GM18511 (cell line): ENCODE results near the gene MATN3.
A peak's percentile ranks its signal among the peaks of the same experiment; 100 is the strongest.

Experiments used
- ATAC-seq: cut with Tn5 transposase; IDR thresholded peaks from one replicate; pipeline ENCODE4 v1.9.1; 2021; ENCODE audit warnings: mild to moderate bottlenecking, moderate library complexity; ENCODE audit not compliant: unreplicated experiment

Gene MATN3

GRCh38 chr2:20040489-20041172 is 28.2 kb upstream of the MATN3 start:
- no peak for ATAC-seq

DNA sequence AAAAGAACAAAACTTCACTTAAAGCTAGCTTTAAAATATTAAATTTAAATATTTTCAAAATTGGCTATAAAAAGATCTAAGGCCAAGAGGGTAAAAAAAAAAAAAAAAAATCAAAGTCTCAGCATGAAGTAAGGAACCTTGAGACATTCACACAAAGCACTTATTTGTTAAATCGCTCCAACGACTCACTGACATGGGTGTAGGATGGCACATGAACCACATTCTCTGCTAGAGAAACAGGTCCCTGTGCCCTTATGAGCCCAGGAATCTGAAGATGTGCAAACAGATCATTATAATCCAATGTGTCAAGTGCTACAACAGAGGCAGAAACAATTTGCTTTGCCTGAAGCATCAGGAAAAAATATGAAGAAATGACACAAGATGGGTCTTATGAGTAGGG is 25.2 kb upstream of the MATN3 start:
- no peak for ATAC-seq

- no peak for ATAC-seq
These were observed 23.6 kb upstream of the MATN3 start for GRCh38 chr2:20035955-20036666.

DNA sequence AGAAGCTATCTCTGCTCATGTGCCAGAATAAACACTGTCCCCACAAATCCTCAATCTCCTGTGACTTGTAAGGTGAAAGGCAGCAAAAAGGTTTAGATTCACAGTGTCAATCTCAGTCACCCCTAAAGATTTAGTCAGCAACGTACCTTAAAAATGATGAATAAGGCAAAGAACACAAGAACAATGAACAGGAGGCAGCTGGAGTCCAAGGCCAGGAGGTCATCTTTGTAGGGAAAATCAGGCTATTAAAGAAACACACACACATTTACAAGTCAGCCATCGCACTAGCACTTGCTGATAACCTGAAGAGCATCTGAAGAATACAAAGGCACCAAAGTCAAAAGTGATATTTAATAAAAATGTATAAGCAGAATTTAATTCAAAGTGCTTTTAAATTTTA is 22.4 kb upstream of the MATN3 start:
- ATAC-seq: no peak

GRCh38 chr2:20034218-20034617 is 21.8 kb upstream of the MATN3 start:
- ATAC-seq: no peak

DNA sequence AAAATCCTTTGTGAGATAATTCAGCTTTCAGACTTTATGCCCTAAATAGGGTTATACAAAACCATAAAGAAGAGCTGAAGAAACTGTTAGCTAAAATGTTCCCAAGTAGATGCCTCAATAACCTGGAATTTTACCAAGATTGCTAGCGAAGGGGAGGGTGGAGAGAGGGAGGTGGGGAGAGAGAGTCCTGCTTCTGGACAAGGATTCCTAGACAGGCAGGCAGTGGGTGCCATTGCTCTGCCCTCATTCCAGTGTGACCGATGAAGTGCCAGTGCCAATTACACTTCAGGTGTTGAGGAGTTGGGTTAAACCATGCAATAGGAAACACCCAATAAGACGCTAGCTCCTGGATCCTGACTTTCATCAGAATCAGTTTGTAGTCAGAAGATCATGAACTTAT is 20.9 kb upstream of the MATN3 start:
- no peak for ATAC-seq

DNA sequence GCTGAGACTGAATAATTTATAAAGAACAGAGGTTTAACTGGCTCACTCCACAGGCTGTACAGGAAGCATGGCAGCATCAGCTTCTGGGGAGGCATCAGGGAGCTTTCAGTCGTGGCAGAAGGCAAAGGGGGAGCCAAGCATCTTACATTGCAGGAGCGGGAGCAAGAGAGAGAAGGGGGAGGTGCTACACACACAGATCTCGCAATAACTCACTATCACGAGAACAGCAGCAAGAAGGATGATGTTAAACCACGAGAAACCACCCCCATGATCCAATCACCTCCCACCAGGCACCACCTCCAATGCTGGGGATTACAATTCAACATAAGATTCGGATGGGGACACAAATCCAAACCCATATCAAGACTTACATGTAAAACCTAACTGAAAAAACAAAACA is 17.8 kb upstream of the MATN3 start:
- no peak for ATAC-seq

DNA sequence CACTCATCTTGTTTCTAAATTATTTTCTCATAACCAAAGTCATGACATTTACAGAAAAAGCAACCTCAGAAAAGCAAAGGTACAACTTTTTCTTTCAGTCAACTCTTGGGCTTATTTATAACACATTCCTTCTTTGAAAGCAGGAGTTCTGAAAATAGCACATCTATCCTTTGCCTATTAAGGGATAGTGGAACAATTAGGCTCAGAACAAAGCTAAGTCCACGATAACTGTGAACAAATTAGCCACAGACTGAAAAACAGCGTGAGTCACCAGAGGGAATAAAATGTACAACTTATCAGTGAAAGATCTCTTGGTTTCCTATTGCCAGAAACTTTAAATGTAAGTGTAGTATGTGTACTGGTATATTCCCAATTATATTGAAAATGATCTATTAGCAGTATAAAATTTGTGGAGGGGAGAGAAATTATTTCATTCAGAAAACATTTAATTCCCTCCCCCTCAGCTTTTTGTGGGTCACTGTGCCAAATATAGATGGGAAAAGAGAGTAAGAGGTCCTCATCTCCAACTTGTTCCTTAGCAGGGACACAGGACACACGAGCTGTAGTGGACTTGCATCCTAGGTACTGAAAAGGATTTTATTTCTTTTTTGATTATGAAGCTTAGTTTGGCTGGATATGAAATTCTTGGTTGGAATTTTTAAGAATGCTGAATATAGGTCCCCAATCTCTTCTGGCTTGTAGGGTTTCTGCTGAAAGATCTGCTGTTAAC is 15.4 kb upstream of the MATN3 start:
- ATAC-seq: no peak

- ATAC-seq: no peak
These were observed 14.8 kb upstream of the MATN3 start for GRCh38 chr2:20027260-20027677.

GRCh38 chr2:20025065-20025786 is 12.8 kb upstream of the MATN3 start:
- no peak for ATAC-seq

DNA sequence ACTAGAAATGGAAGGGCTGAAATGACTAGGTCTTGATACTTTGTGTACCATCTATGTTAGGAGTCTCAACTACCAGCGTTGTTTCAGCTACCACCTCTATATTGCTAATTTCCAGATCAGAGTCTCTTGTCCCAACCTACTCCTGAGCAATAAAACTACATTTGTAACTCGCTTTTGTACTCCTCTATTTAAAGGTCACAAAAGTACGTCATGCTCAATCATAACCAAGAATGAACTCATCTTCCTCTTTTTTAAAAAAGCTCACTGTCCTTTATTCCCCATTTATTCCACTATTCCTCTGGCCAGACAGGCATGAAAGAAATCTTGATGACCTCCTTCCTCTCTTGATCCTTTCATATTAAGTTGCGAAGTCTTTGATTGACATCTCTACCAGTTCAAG is 11.2 kb upstream of the MATN3 start:
- ATAC-seq: no peak

GRCh38 chr2:20021405-20022009 is 9.0 kb upstream of the MATN3 start:
- ATAC-seq: no peak

DNA sequence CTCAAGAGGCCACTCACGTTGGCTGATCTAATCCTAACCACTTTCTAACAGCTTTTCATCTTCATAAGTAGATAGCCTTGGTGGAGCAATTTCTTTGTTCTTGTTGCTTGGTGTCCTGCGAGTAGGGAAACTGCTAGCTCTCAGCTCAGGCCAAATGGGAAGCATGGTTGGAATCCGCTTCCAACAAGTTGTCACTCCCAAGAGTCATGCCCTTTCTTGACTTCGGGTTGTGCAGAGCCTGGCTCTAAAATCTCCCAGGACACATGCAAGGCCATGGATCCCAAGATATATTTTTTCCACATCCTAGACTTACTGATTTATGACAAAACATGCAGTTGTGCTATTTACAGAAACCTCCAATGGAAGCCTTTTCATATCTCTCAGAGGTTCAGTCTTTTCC is 7.3 kb upstream of the MATN3 start:
- no peak for ATAC-seq

DNA sequence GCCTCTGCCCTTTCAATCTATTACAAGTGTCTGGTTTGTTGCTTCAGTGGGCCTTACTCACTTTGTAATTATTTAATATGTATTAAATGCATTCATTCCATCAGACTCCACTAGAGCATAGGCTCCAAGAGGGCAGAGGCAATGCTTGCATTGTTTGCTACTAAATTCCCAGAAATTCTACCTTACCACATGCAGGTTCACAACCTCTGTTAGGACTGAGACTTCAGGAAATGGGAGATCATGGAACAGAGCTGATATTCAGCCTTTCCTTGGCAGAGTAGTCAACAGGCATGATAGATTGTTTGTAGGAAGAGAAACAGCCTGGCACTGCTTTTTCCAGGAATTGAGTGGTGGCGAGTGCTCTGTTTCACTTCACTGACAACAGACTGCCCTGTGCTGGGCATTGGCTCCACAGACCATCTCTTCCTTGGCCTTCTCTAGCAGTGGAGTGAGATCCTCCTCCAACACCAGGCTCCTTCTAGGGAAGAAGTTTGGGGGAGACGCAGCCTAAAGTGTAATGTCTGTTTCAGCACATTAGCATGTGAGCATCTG is 6.2 kb upstream of the MATN3 start:
- ATAC-seq: no peak

GRCh38 chr2:20016346-20016745 is 3.9 kb upstream of the MATN3 start:
- no peak for ATAC-seq

GRCh38 chr2:20015482-20016083 is 3.1 kb upstream of the MATN3 start:
- peak; percentile 44 for ATAC-seq

GRCh38 chr2:20013126-20013849 is 820 bp upstream of the MATN3 start:
- ATAC-seq: no peak

GRCh38 chr2:20012032-20012281 is 511 bp downstream of the MATN3 start:
- ATAC-seq: no peak

GRCh38 chr2:20011276-20012031 is 1.0 kb downstream of the MATN3 start:
- ATAC-seq: no peak
